Measurements from ENCODE around the gene SPTLC1.

DNA sequence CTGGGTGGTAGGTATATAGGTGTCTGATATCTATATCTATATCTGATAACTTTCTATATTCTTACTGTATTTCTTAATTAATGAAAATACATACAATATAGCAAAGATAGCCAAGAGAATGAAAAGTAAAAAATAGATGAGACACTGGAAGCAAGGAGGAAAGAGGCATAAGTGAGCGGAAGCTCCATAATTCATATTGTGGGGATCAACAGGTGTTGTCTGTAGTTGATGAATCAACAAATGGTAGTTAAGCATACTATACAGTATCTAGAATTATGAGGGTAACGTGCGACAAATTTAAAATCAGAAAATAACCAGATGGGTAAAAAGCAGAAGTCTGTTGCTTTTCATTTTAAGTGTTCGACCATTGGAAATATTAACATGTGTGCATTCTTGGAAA lies 7.1 kb downstream of the SPTLC1 start:
- TF ChIP-seq CTCF (IDR thresholded peaks at IDR 0.05) (no peak), EZH2 (IDR thresholded peaks at IDR 0.05; ENCODE audit: borderline replicate concordance, insufficient read depth, low read depth, low read length, poor library complexity, severe bottlenecking) (no peak)
